Smooth muscle cell (in vitro differentiated cells): Measurements from ENCODE around the gene RTP5. TPM values are rescaled to one million over a fixed set of nuclear protein-coding genes. Genes with fewer than 3 reads are reported as not detected.

Experiments used
- DNase-seq: peaks from one replicate; lab custom pipeline; 2025; ENCODE audit not compliant: unreplicated experiment; lab: John Stamatoyannopoulos, UW
- H2AFZ ChIP-seq: fragments of 200-600 bp; sonication (generic); 2 replicates; pipeline ENCODE4 v1.6.0; 2016; ENCODE audit warnings: antibody characterized with exemption, low read depth, mild to moderate bottlenecking
- H3F3A ChIP-seq: fragments of 200-600 bp; sonication (generic); 2 replicates; pipeline ENCODE4 v1.6.0; 2017; ENCODE audit warnings: antibody characterized with exemption, low read depth
- H3K27ac ChIP-seq: fragments of 200-600 bp; sonication (generic); 2 replicates; pipeline ENCODE4 v1.5.1; 2016; ENCODE audit warnings: low read depth, mild to moderate bottlenecking
- H3K27me3 ChIP-seq: fragments of 200-600 bp; sonication (generic); 2 replicates; pipeline ENCODE4 v1.6.1; 2016; ENCODE audit warnings: low read depth, mild to moderate bottlenecking
- H3K36me3 ChIP-seq: fragments of 200-600 bp; sonication (generic); 2 replicates; pipeline ENCODE4 v1.5.1; 2016; ENCODE audit warnings: low read depth
- H3K4me1 ChIP-seq: fragments of 200-600 bp; sonication (generic); 2 replicates; pipeline ENCODE4 v1.5.1; 2016; ENCODE audit warnings: low read depth
- H3K4me2 ChIP-seq: fragments of 200-600 bp; sonication (generic); 2 replicates; pipeline ENCODE4 v1.6.0; 2016; ENCODE audit warnings: mild to moderate bottlenecking
- H3K4me3 ChIP-seq: fragments of 200-600 bp; sonication (generic); 2 replicates; pipeline ENCODE4 v1.5.1; 2016; ENCODE audit warnings: mild to moderate bottlenecking
- H3K79me2 ChIP-seq: fragments of 200-600 bp; sonication (generic); 2 replicates; pipeline ENCODE4 v1.6.0; 2016; ENCODE audit warnings: low read depth, mild to moderate bottlenecking
- H3K9ac ChIP-seq: fragments of 200-600 bp; sonication (generic); 2 replicates; pipeline ENCODE4 v1.6.0; 2016; ENCODE audit warnings: low read depth
- H3K9me3 ChIP-seq: fragments of 200-600 bp; sonication (generic); replicated peaks from 2 replicates; pipeline ENCODE4 v1.5.1; 2016; ENCODE audit warnings: low read depth
- H4K20me1 ChIP-seq: fragments of 200-600 bp; sonication (generic); 2 replicates; pipeline ENCODE4 v1.6.0; 2016; ENCODE audit warnings: low read depth
- WGBS: methylation state at CpG from one replicate; pipeline ENCODE4 v1.1.7; 2016; ENCODE audit warnings: low lambda C conversion rate; 5-methylcytosine and 5-hydroxymethylcytosine counted together
- polyA plus RNA-seq: library from polyadenylated mRNA; unstranded; fragments of >200 nt; fragmentation: Nextera tagmentation; extraction: Ambion mirVana; gene quantifications from 2 replicates; pipeline ENCODE4 v1.2.1, GENCODE V29; 2016
- total RNA-seq: library from RNA; depleted of rRNA; stranded (reverse); fragments of >200 nt; gene quantifications from 2 replicates; pipeline ENCODE4 v1.2.3, GENCODE V29; 2014
- TF ChIP-seq, protein P1 (sequence below): fragments of 200-600 bp; sonication (generic); IDR thresholded peaks from 2 replicates; pipeline ENCODE4 v1.5.1; 2017; ENCODE audit warnings: borderline replicate concordance, mild to moderate bottlenecking, antibody characterized with exemption; ENCODE audit not compliant: insufficient read depth, poor library complexity, severe bottlenecking

RTP5 gene
- total and polyA plus RNA-seq, 2 experiments from 2014 or later = not detected

GRCh38 chr2:241860184-241861078 is 9.1 kb upstream of the RTP5 start:
- Histone ChIP-seq H3K79me2 (no peaks in the 10 kb centered on the region), H3K27me3 (no peaks in the 10 kb centered on the region), H4K20me1 (no peaks in the 10 kb centered on the region), H3K4me3 (no peak overlapping the region), H3K27ac (no peak overlapping the region), H3K4me2 (peak overlapping the region; percentile 19), H3F3A (no peaks in the 10 kb centered on the region), H3K36me3 (no peaks in the 10 kb centered on the region), H2AFZ (no peak overlapping the region), H3K4me1 (no peaks in the 10 kb centered on the region), H3K9me3 (no peaks in the 10 kb centered on the region), H3K9ac (no peak overlapping the region)
- DNase-seq = no peak
- WGBS = 91% methylated on average over 10 of the region's 10 CpGs
- TF ChIP-seq, protein P1, sequence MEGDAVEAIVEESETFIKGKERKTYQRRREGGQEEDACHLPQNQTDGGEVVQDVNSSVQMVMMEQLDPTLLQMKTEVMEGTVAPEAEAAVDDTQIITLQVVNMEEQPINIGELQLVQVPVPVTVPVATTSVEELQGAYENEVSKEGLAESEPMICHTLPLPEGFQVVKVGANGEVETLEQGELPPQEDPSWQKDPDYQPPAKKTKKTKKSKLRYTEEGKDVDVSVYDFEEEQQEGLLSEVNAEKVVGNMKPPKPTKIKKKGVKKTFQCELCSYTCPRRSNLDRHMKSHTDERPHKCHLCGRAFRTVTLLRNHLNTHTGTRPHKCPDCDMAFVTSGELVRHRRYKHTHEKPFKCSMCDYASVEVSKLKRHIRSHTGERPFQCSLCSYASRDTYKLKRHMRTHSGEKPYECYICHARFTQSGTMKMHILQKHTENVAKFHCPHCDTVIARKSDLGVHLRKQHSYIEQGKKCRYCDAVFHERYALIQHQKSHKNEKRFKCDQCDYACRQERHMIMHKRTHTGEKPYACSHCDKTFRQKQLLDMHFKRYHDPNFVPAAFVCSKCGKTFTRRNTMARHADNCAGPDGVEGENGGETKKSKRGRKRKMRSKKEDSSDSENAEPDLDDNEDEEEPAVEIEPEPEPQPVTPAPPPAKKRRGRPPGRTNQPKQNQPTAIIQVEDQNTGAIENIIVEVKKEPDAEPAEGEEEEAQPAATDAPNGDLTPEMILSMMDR = no peak

DNA sequence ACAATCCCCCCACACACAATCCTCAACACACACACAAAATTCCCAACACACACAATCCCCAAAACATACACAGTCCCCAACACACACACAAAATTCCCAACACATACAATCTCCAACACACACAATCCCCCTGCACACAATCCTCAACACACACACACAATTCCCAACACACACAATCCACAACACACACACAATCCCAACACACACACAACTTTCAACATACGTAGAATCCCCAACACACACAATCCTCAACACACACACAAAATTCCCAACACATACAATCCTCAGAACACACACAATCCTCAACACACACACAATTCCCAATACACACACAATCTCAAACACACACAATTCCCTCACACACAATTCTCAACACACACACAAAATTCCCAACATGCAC is 8.3 kb upstream of the RTP5 start:
- Histone ChIP-seq H4K20me1 (no peaks in the 10 kb centered on the region), H3K27ac (no peak overlapping the region), H3K79me2 (no peaks in the 10 kb centered on the region), H3K27me3 (no peaks in the 10 kb centered on the region), H3K36me3 (no peaks in the 10 kb centered on the region), H3K9me3 (no peaks in the 10 kb centered on the region), H3K4me1 (no peaks in the 10 kb centered on the region), H3K4me2 (no peak overlapping the region), H3K4me3 (no peak overlapping the region), H2AFZ (no peak overlapping the region), H3K9ac (no peak overlapping the region), H3F3A (no peaks in the 10 kb centered on the region)
- TF ChIP-seq, protein P1 = no peak
- 100% methylated on average over 1 of the region's 1 CpG for WGBS
- DNase-seq = no peak

- no peaks in the 10 kb centered on the region for H3K36me3 ChIP-seq
- no peaks in the 10 kb centered on the region for H3K9me3 ChIP-seq
- no peaks in the 10 kb centered on the region for H4K20me1 ChIP-seq
- H3K79me2 ChIP-seq = no peaks in the 10 kb centered on the region
- no peak overlapping the region for H2AFZ ChIP-seq
- no peak for DNase-seq
- TF ChIP-seq, protein P1 = no peak
- WGBS = 64% methylated on average over 8 of the region's 8 CpGs
- H3K27ac ChIP-seq = no peak overlapping the region
- H3K4me2 ChIP-seq = no peak overlapping the region
- no peaks in the 10 kb centered on the region for H3K4me1 ChIP-seq
- H3F3A ChIP-seq = no peaks in the 10 kb centered on the region
- no peaks in the 10 kb centered on the region for H3K27me3 ChIP-seq
- no peak overlapping the region for H3K9ac ChIP-seq
- no peak overlapping the region for H3K4me3 ChIP-seq
Measured at GRCh38 chr2:241862093-241862492, 7.4 kb upstream of the RTP5 start.
